GM12892 (cell line): ENCODE data around the gene PKN3.
"Not testable (repeated sequence)": the region's sequence is repeated elsewhere in the genome, so short reads cannot be mapped to it uniquely, and the experiment has no call there.

Source experiments
- DNase-seq: peaks from one replicate; pipeline ENCODE4 v3.0.0; 2011; ENCODE audit not compliant: insufficient read length
- FAIRE-seq: peaks from 2 replicates; lab custom pipeline; 2011; peaks lifted over from hg19 to GRCh38; lab: Jason Lieb, UNC
- POLR2A ChIP-seq: IDR thresholded peaks from 2 replicates; pipeline ENCODE4 v1.6.1; 2011; ENCODE audit warnings: low read depth, low read length, control low read depth
- POLR2AphosphoS5 ChIP-seq: IDR thresholded peaks from 2 replicates; pipeline ENCODE4 v1.6.1; 2011; ENCODE audit warnings: low read depth, low read length, control low read depth
- TAF1 ChIP-seq: IDR thresholded peaks from 2 replicates; pipeline ENCODE4 v1.6.1; 2011; ENCODE audit warnings: low read depth, mild to moderate bottlenecking, control low read depth, low read length, borderline replicate concordance

Gene PKN3

DNA sequence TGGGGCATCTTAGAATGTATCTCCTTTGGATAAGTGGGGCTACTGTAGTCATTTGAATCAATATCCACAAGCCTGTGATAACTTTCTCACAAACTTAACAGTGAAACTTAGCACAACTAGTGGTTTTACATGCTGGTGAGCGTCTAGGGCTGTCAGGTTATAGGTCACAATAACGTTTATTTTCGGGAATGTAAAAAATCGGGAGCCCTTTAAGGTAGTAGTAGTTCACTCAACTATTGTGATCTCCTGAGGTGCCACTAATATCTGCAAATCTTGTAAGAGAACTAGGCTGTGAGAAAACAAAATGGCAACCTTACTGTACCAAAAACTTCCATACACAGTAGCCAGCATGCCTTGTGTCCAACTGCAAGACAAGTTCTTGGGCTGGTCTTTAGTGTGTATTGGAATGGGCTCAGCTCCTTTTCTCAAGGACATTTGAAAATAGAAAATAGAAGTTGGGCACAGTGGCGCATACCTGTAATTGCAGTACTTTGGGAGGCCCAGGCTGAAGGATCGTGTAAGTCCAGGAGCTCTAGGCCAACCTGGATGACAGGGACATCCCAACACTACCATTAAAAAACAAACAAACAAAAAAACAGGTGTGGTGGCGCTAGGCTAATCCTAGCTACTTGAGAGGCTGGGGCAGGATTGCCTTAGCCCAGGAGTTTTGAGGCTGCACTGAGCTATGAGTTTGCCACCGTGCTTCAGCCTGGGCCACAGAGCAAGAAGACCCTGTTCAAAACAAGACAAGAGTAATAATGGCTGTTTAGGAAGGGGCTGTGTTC, 5.2 kb upstream of the PKN3 start:
- no peak for DNase-seq
- no peak for FAIRE-seq
- TF ChIP-seq POLR2AphosphoS5 (peak; percentile 71), POLR2A (peak; percentile 21; the same call in 1 of the 2 replicates), TAF1 (no peak)

DNA sequence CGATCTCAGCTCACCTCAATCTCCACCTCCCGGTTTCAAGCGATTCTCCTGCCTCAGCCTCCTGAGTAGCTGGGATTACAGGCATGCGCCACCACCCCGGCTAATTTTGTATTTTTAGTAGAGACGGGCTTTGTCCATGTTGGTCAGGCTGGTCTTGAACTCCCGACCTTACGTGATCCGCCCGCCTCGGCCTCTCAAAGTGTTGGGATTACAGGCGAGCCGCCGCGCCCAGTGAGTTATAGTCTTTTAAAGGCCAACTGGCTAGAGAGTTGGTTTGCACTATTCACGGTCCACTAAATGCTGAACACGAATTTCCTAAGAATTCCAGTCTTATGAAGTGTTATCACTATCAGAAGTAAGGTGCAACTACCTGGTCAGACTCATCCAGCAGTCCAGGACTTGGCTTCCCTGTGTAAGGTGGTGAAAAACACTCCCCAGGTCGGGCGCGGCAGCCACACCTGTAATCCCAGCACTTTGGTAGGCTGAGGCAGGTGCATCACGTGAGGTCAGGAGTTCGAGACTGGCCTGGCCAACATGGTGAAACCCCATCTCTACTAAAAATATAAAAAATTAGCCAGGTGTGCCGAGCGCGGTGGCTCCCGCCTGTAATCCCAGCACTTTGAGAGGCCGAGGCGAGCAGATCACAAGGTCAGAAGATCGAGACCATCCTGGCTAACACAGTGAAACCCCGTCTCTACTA, 3.1 kb upstream of the PKN3 start:
- FAIRE-seq, DNase-seq: not testable (repeated sequence)

DNA sequence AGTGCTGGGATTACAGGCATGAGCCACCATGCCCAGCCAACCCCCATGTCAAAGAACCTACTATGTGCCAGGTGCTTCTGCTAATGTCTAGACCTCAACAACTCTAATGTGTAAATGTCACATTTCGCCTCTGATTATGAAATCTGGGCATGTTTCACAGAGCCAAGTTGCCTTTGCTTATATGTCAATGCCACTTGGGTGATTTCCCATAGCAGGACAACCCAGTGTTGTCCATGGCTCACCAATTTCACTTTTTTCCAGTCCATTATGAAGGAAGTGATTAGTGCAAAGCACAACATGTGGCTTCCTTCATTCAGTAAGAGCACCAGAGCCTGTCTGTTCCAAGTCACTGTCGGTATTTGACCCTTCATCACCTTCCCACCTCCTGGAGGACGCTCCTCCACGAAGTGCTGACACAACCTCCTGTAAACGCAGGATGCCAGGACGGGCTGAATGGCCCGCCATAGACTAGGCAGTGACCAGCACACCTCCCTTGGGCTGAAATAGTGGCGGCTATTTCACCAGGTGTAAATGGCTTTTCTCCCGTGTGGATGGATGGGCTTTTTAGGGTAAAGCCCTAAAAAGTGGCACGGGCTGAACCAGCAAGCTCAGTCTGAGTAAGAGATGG, 962 bp upstream of the PKN3 start:
- FAIRE-seq (no peak), DNase-seq (no peak)
- no peak for TF ChIP-seq POLR2A
- TF ChIP-seq POLR2AphosphoS5, result no peak
- no peak for TF ChIP-seq TAF1

DNA sequence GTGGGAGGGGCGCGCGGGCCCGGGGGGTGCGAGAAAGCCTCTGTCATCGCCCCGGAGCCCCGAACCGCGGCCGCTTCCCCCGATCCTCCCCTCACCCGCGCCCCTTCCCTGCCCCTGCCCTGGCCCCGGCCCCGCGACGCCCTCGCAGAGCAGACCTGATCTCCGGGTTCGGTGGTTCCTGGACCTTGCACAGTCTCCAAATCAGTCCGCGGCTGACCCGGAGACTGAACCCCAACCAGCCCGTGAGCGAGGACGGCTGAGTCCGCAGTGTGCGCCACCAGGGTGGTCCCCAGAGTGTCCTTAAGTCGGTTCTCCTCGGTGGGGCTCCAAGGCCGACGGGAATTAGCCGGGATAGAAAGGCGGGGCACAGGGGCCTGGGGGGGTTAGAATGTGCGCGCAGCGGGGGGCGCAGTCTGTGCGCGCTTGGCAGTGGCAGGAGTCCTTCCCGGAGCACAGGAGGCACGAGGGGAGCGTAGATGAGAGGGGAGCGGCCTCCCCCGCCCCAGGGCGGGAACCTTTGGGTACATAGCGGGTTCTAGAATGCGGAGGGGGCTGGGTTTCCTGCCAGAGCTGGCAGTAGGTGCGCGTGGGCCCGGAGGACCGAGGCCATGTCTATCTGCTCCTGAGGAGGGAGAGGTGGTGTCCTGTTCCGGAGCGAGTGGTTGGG, 779 bp downstream of the PKN3 start:
- DNase-seq (peak; percentile 66), FAIRE-seq (no peak)
- TF ChIP-seq POLR2A (no peak), POLR2AphosphoS5 (no peak), TAF1 (no peak)

DNA sequence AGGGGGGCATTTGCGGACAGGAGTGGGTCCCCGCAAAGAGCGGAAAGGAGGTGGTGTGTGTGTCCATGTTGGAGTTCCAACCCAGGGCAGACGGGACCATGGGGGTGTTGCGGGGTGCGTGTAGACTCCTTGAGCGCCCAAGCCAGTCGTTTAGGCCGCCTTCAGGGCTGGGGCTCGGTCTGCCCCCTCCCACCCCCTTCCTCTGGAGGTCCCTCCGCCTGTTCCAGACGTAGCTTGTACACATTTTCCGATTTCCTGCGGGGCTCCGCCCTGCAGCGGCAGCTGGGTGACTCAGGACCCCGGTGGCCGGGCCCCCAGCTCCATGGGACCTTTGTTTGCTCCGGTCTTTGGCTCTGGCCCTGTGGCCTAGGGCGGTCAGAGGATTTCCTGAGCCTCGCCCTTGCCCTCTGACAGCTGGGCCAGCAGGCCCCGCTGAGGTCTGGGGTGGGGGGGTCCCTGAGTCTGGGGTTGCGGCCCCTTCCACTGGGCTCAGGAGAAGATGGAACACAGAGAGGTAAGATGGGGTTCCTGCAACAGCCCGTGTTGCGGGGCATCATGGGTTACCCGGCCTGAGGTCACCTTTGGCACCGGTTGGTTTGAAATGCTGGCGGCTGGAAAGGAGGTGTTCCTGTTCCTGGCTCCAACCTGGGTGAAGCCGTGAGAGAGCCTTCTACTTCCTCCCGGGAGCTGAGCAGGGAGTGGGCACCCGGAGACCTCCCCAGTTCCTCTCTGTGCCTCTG, 1.5 kb downstream of the PKN3 start:
- TF ChIP-seq TAF1 (no peak), POLR2AphosphoS5 (no peak), POLR2A (no peak)
- no peak for DNase-seq
- FAIRE-seq, result no peak

DNA sequence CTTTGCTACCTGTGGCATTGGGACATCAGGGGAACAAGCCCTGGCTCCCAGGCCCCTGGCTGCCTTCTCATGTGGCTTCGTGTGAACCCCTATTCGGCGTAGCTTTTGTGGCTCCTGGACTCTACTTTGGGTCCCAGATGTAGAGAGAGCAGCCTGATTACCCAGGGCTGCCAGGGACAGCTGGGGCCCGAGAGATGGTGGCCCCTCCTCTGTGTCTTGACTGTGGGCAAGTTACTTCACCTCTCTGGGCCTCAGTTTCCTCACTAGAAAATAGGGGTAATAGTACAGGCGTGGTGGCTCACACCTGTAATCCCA, 2.0 kb downstream of the PKN3 start:
- DNase-seq (no peak), FAIRE-seq (no peak)
- TF ChIP-seq POLR2A (no peak), POLR2AphosphoS5 (no peak), TAF1 (no peak)

DNA sequence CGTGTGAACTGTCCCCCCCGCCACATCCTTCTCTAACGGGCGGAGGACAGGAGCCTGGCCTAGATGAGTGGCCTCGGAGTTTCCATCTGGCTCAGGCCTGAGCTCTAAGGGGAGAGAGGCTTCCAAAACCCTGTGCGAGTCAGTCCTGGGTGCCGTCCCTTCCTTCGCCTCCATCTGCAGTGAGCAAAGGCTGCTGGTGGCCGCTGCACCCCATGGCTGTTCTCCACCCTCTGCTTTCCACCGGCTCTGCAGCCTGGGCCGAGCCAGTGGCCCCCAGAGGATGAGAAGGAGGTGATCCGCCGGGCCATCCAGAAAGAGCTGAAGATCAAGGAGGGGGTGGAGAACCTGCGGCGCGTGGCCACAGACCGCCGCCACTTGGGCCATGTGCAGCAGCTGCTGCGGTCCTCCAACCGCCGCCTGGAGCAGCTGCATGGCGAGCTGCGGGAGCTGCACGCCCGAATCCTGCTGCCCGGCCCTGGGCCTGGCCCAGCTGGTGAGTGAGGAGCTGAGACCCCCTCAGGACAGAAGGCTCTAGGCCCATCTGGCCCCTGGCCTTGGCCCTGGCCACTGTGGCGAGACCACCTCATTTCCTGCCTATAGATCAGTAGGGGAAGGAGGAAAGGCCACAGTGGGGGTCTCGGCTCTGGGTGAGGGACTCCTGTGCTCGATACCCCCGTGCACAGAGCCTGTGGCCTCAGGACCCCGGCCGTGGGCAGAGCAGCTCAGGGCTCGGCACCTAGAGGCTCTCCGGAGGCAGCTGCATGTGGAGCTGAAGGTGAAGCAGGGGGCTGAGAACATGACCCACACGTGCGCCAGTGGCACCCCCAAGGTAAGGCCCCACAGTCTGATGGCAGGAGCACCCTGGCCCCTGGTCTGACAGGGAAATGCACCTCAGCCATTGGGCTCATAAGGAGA, 3.0 kb downstream of the PKN3 start:
- TF ChIP-seq POLR2A (no peak), POLR2AphosphoS5 (no peak), TAF1 (no peak)
- DNase-seq (no peak), FAIRE-seq (no peak)

DNA sequence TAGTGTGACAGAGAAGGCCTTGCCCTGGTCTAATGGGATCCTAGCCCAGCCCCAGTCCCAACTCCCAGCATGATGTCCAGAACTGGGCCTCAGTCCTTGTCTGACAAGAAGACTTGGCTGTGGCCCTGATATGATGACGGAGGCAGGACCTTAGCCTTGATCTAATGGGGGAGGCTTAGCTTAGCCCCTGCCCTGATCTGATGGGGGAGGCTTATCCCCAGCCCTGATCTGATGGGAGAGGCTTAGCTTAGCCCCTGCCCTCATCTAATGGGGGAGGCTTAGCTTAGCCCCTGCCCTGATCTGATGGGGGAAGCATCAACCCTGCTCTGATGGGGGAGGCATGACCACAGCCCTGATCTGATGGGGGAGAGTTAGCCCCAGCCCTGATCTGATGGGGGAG, 3.7 kb downstream of the PKN3 start:
- FAIRE-seq (no peak), DNase-seq (no peak)
- TF ChIP-seq TAF1, result no peak
- TF ChIP-seq POLR2AphosphoS5, result no peak
- TF ChIP-seq POLR2A, result no peak

DNA sequence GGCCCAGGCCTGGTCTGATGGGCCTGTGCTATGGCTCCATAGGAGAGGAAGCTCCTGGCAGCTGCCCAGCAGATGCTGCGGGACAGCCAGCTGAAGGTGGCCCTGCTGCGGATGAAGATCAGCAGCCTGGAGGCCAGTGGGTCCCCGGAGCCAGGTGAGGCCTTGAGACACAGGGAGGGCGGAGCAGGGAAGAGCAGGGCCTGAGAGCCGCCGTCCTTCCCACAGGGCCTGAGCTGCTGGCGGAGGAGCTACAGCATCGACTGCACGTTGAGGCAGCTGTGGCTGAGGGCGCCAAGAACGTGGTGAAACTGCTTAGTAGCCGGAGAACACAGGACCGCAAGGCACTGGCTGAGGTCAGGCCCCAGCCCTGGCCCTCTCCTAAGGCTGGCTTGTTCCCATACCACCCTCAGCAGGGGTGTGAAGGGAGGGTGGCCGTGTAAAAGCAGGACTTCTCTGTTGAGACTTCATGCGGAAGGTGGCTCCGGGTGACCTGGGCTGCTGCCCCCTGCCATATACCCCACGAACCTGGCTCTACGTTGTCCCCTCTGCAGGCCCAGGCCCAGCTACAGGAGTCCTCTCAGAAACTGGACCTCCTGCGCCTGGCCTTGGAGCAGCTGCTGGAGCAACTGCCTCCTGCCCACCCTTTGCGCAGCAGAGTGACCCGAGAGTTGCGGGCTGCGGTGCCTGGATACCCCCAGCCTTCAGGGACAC, 4.5 kb downstream of the PKN3 start:
- TF ChIP-seq TAF1 (no peak), POLR2A (no peak), POLR2AphosphoS5 (no peak)
- FAIRE-seq, result no peak

DNA sequence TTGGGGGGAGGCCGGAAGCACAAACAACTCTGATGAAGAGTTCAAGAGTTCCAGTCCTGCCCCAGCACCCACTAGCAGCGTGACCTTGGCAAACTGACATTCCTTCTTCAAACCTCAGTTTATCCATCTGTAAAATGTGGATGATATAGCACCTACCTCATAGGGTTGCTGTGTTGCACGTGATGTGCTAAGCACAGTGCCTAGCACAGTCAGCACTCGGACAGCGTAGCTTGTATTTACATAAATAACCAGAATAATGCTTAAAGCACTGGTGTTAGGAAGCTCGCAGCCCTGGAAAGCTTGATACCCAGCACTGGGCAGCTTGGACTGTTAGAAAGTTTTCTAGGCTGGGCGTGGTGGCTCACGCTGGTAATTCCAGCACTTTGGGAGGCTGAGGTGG, 5.1 kb downstream of the PKN3 start:
- DNase-seq (no peak), FAIRE-seq (no peak)
- TF ChIP-seq POLR2AphosphoS5, result no peak
- TF ChIP-seq POLR2A, result no peak
- TF ChIP-seq TAF1, result no peak

More for the DNA sequence above, 4.5 kb downstream of the PKN3 start:
- DNase-seq, result no peak
